Pancreas (tissue), 10 donors: ENCODE measurements around the gene TMEM150B. TPM values are rescaled to one million over a fixed set of nuclear protein-coding genes. Genes with fewer than 3 reads are reported as not detected.

ENCODE experiments used
- ATAC-seq, 4 donors: fragments of 200-7000 bp; cut with Tn5 transposase; one replicate each; pipeline versions ENCODE4 v1.8.0 to v1.9.1; 2020; ENCODE audit warnings: mild to moderate bottlenecking in 4 of 4, moderate library complexity in 4 of 4
- DNase-seq, 6 donors: peaks; one replicate each; pipeline ENCODE4 v3.0.0-alpha.2; 2020
- FAIRE-seq: peaks from 2 replicates; lab custom pipeline; 2012; peaks lifted over from hg19 to GRCh38; lab: Jason Lieb, UNC
- H3K27ac ChIP-seq, 4 donors: fragments of 200-600 bp; sonication (generic); 1 replicate in 3 of 4; 2 replicates in 1 of 4; pipeline versions ENCODE4 v1.5.0 to v1.8.0; 2020
- H3K27me3 ChIP-seq, 4 donors: fragments of 200-600 bp; one replicate each; pipeline ENCODE4 v1.8.0; 2021
- H3K36me3 ChIP-seq, 3 donors: fragments of 200-600 bp; sonication (generic) in 1 of 3; one replicate each; pipeline versions ENCODE4 v1.5.0 to v1.8.0; 2020 to 2021
- H3K4me1 ChIP-seq, 3 donors: fragments of 200-600 bp; one replicate each; pipeline ENCODE4 v1.8.0; 2021
- H3K4me3 ChIP-seq, 4 donors: fragments of 200-600 bp; sonication (generic) in 2 of 4; one replicate each; pipeline versions ENCODE4 v1.5.0 to v1.8.0; 2020 to 2021
- H3K9me3 ChIP-seq, 4 donors: fragments of 200-600 bp; one replicate each; pipeline ENCODE4 v1.8.0; 2021
- CTCF ChIP-seq, 4 donors: fragments of 200-600 bp; sonication (generic) in 3 of 4; IDR thresholded peaks; one replicate each; pipeline versions ENCODE4 v1.5.0 to v1.8.0; 2021; ENCODE audit warnings: antibody characterized with exemption in 4 of 4
- WGBS, 2 donors: extraction: QIAGEN DNeasy Blood & Tissue Kit; methylation state at CpG; one replicate each; pipeline ENCODE4 v1.1.7; 2013; 5-methylcytosine and 5-hydroxymethylcytosine counted together
- intact Hi-C, 3 donors: fragments of 100-400 bp; cut with DNase I; formaldehyde crosslinking; loops; one replicate each; pipeline versions ENCODE4 v1.11.1 to v1.14.2; 2022
- polyA plus RNA-seq, 2 donors: library from polyadenylated mRNA; stranded (reverse); fragments of 200-250 nt; gene quantifications; one replicate each; pipeline ENCODE4 v1.2.3, GENCODE V29; 2013
- total RNA-seq, 6 donors: library from RNA; stranded (reverse); fragmentation: NEBNext Ultra II Directional in 4 of 6; extraction: Animal tissue kit (Norgen Biotek cat#: 25700) in 4 of 6; gene quantifications; one replicate each; pipeline versions ENCODE4 v1.2.1 to v1.2.4, GENCODE V29; 2021 to 2023
- donor health status: healthy with polysubstance abuse.
- donor health status: DM: no; HTN: no; CAD: no; lungs with moderate emphysema.
- donor health status: DM: no; HTN: no; CAD: no.
- donor health status: control.
- donor health status: control.
- donor health status: Bipolar disorder and iron deficiency.
- donor health status: DM: yes; HTN: yes; CAD: no.
- donor health status: DM: no; HTN: no; CAD: no.
- donor health status: DM: no; HTN: no; CAD: no.
- donor health status: DM: yes; HTN: yes; CAD: no.

TMEM150B gene
- total and polyA plus RNA-seq, 8 donors = 0.14 to 1.3 (median 0.57) TPM; not detected in 4

- no peak for TF ChIP-seq CTCF (IDR thresholded peaks at IDR 0.05)
- Histone ChIP-seq H3K27ac (no peak overlapping the region), H3K27me3 (no peaks in the 10 kb centered on the region), H3K36me3 (no peaks in the 10 kb centered on the region), H3K9me3 (no peaks in the 10 kb centered on the region), H3K4me3 (no peak overlapping the region), H3K4me1 (no peaks in the 10 kb centered on the region)
- intact Hi-C loops = no loop called here
- DNase-seq (peak in 1 of 6 donors; percentile 67), FAIRE-seq (no peak), ATAC-seq (no peak)
- WGBS, 2 donors = 60 to 69% methylated on average over 36 to 38 of the region's 38 CpGs
Observed at GRCh38 chr19:55362174-55362989, 37.2 kb upstream of the TMEM150B start.

DNA sequence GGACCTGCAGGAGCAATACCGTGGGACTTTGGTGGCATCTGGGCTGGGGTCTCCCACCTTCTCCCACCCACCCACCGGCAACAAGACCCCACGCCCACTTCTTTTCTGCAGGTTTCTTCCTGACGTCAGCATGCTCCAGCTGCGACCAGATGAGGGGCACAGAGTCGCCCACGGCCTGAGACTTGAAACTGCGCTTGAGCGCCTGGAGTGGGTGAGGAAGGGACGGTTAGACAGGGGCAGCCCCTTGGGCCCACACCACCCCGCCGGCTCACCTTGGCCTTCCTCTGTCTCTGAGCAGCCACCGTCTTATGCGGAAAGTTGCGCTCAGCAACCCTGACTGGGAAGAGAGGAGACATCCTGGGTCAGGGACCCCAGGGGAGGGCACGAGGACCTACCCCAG, 35.8 kb upstream of the TMEM150B start:
- FAIRE-seq = no peak

DNA sequence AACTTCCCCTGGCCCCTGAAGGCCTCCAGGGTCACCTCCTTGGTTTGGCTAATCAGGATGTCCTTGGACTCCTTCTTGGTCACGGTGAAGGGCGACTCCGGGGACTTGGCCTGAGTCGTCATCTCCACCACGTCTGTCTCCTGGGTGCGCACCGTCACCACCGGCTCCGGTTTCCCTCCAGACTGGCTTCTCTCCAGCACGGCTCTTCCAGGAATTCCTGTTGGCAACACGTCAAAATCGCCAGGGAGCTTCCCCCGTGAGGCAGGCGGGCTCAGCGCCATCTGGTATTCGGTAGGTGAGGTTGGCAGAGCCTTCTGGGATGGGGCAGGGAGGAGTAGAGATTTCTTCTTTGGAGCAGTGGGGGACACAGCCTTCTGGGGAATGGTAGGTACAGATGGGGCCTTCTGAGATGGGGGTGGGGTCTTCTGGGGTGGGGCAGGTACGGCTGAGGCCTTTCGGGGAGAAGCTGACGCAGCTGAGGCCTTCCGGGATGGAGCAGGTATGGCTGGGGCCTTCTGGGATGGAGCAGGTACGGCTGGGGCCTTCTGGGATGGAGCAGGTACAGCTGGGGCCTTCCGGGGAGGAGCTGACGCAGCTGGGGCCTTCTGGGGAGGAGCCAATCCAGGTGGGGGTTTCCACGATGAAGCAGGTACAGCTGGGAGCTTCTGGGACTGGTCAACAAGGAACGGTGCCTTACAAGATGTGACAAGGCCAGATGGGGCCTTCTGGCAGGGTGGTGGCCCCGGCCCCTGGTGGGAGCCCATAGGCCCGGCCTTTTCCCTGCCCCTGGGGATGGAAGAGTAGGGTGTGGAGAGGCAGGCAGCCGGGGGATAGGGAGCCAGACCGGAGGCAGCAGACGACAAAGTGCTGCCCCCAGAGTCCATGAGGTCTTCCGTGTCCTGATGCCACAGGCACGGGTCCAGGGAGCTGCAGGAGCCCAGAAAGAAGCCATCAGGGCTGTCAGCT, 34.1 kb upstream of the TMEM150B start:
- no peak for TF ChIP-seq CTCF (IDR thresholded peaks at IDR 0.05)
- Histone ChIP-seq H3K27ac (no peak overlapping the region), H3K4me1 (no peaks in the 10 kb centered on the region), H3K36me3 (no peaks in the 10 kb centered on the region), H3K9me3 (no peaks in the 10 kb centered on the region), H3K27me3 (no peaks in the 10 kb centered on the region), H3K4me3 (no peak overlapping the region)
- DNase-seq (peak in 1 of 6 donors; percentile 57), ATAC-seq (peak in 1 of 4 donors; percentile 55), FAIRE-seq (no peak)
- intact Hi-C loops = no loop called here
- WGBS, 2 donors = 64 to 71% methylated on average over 32 of the region's 32 CpGs

More for the DNA sequence above, 35.8 kb upstream of the TMEM150B start:
- Histone ChIP-seq H3K27ac (no peak overlapping the region), H3K4me1 (no peaks in the 10 kb centered on the region), H3K4me3 (no peak overlapping the region), H3K9me3 (no peaks in the 10 kb centered on the region), H3K36me3 (no peaks in the 10 kb centered on the region), H3K27me3 (no peaks in the 10 kb centered on the region)
- 86 to 90% methylated on average over 16 of the region's 16 CpGs for WGBS, 2 donors
- intact Hi-C loops = no loop called here
- ATAC-seq = no peak
- peak in 1 of 6 donors; percentile 56 for DNase-seq
- no peak for TF ChIP-seq CTCF (IDR thresholded peaks at IDR 0.05)

DNA sequence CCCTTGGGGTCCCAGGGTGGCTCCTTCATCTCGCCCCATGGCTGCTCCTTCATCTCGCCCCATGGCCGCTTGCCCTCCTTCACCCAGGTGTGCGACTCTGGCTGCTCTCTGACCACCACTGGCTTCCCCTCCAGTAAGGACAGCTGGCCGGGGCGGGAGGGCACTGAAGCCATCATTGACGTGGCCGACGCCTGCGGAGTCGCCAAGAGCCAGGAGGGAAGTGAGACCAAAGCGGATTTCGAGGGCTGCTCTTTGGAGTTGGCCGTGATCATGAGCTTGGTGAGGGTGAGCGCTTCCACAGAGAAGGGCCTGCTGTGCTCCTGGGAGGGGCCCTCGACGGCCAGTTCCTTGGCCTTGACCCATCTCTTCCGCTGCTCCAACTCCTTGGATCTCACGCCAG, 33.4 kb upstream of the TMEM150B start:
- Histone ChIP-seq H3K36me3 (no peaks in the 10 kb centered on the region), H3K4me3 (no peak overlapping the region), H3K4me1 (peaks cover 0 to 2% (median 0%) of the 10 kb centered on the region in 3 donors), H3K9me3 (no peaks in the 10 kb centered on the region), H3K27ac (no peak overlapping the region), H3K27me3 (peaks cover 0 to 3% (median 0%) of the 10 kb centered on the region in 4 donors)
- intact Hi-C loops = no loop called here
- FAIRE-seq (no peak), ATAC-seq (no peak), DNase-seq (peak in 1 of 6 donors; percentile 65)
- WGBS, 2 donors = 80 to 90% methylated on average over 16 to 19 of the region's 19 CpGs
- TF ChIP-seq CTCF (IDR thresholded peaks at IDR 0.05) = no peak
